ENCODE results near the gene RBMS1.

RBMS1 gene

GRCh38 chr2:160222546-160223283 lies 270.9 kb downstream of the RBMS1 start:
- no peak for DNase-seq (ENCODE audit: low spot score)

More at GRCh38 chr2:160222546-160223283, 270.9 kb downstream of the RBMS1 start:
- Histone ChIP-seq H3K9ac (ENCODE audit: low read depth, low read length, poor library complexity) (no peak overlapping the region), H3K27ac (replicated peaks; ENCODE audit: low read length) (no peak overlapping the region), H3K4me2 (ENCODE audit: insufficient read depth, low read length, poor library complexity, severe bottlenecking) (no peak overlapping the region), H2BK5ac (ENCODE audit: low read length) (no peak overlapping the region), H4K8ac (ENCODE audit: low read depth, low read length) (no peak overlapping the region), H3K18ac (ENCODE audit: low read length) (no peak overlapping the region), H3K27me3 (ENCODE audit: control insufficient read depth in 3 of 3, insufficient read depth in 3 of 3, low read depth in 1 of 3, low read length in 3 of 3) (no peaks in the 10 kb centered on the region), H2AFZ (ENCODE audit: low read length) (no peak overlapping the region), H3K9me3 (replicated peaks in 1 of 2; ENCODE audit: control insufficient read depth in 2 of 2, insufficient read depth in 1 of 2, low read depth in 1 of 2, low read length in 2 of 2) (no peaks in the 10 kb centered on the region), H3K14ac (ENCODE audit: low read length) (no peak overlapping the region), H3K36me3 (replicated peaks in 1 of 2; ENCODE audit: control insufficient read depth in 2 of 2, insufficient read depth in 2 of 2, low read length in 2 of 2) (no peaks in the 10 kb centered on the region), H3K4me3 (ENCODE audit: low read length in 2 of 2) (no peak overlapping the region), H2BK15ac (ENCODE audit: low read length) (no peak overlapping the region), H3K79me1 (ENCODE audit: low read depth, low read length) (no peaks in the 10 kb centered on the region), H2BK120ac (ENCODE audit: low read depth, low read length) (no peak overlapping the region), H2BK12ac (ENCODE audit: low read length) (no peak overlapping the region), H2AK5ac (ENCODE audit: low read depth, low read length) (no peak overlapping the region), H3K4me1 (ENCODE audit: control insufficient read depth in 2 of 2, insufficient read depth in 1 of 2, low read depth in 1 of 2, low read length in 2 of 2) (peaks cover 4 to 7% of the 10 kb centered on the region in 2 donors), H4K91ac (ENCODE audit: low read depth, low read length, poor library complexity) (no peak overlapping the region), H3K23ac (ENCODE audit: low read depth, low read length, poor library complexity) (no peak overlapping the region), H3K4ac (ENCODE audit: low read length) (no peak overlapping the region)
- no CpG with 5 or more reads among the region's 7 CpGs for WGBS, 2 donors (ENCODE audit: extremely low coverage in 2 of 2, insufficient read length in 2 of 2, insufficient replicate concordance in 1 of 2)
